SK-MEL-5 (cell line): ENCODE data around the gene PARVB. TPM values are rescaled to one million over a fixed set of nuclear protein-coding genes. Genes with fewer than 3 reads are reported as not detected.
A peak's percentile ranks its signal among the peaks of the same experiment; 100 is the strongest.

Experiments
- DNase-seq: peaks from one replicate; pipeline ENCODE4 v3.0.0-alpha.2; 2016; ENCODE audit warnings: low read depth, low spot score
- in situ Hi-C: cut with HindIII; loops from 2 replicates; pipeline ENCODE4 v1.10.0; 2016; ENCODE audit warnings: low sequenced_read_pairs, high pct_unique_total_duplicates, low pct_unique_long_range_greater_than_20kb
- total RNA-seq: library from RNA; depleted of rRNA; stranded (reverse); fragments of >200 nt; shearing (Covaris generic); gene quantifications from 2 replicates; pipeline ENCODE4 v1.2.3, GENCODE V29; 2014

The PARVB gene
- total RNA-seq, 1 experiment from 2014 or later = 164 TPM

GRCh38 chr22:44067901-44068300 is 43.8 kb downstream of the PARVB start:
- in situ Hi-C loops = no loop called here
- no peak for DNase-seq

GRCh38 chr22:44068422-44069191 is 44.5 kb downstream of the PARVB start:
- in situ Hi-C loops = no loop called here
- no peak for DNase-seq

- no peak for DNase-seq
- in situ Hi-C loops = no loop called here
Observed at GRCh38 chr22:44070029-44070428, 45.9 kb downstream of the PARVB start.

- DNase-seq = no peak
- in situ Hi-C loops = no loop called here
Observed at GRCh38 chr22:44071781-44072326, 47.8 kb downstream of the PARVB start.

GRCh38 chr22:44074337-44074984 is 50.4 kb downstream of the PARVB start:
- DNase-seq = no peak
- in situ Hi-C loops = no loop called here

- in situ Hi-C loops = loop anchor here (25.0 kb wide), 1 partner anchor 88 kb away; no protein-coding TSS in a partner anchor
- DNase-seq = no peak
Observed at GRCh38 chr22:44075022-44075421, 50.9 kb downstream of the PARVB start.

GRCh38 chr22:44075670-44076069 is 51.6 kb downstream of the PARVB start:
- in situ Hi-C loops = loop anchor here (25.0 kb wide), 1 partner anchor 88 kb away; no protein-coding TSS in a partner anchor
- no peak for DNase-seq

GRCh38 chr22:44076825-44077224 is 52.7 kb downstream of the PARVB start:
- DNase-seq = no peak
- in situ Hi-C loops = loop anchor here (25.0 kb wide), 1 partner anchor 90 kb away; no protein-coding TSS in a partner anchor

GRCh38 chr22:44080936-44081861 is 57.1 kb downstream of the PARVB start:
- in situ Hi-C loops = loop anchor here (25.0 kb wide), 1 partner anchor 94 kb away; no protein-coding TSS in a partner anchor

GRCh38 chr22:44082801-44083200 is 58.7 kb downstream of the PARVB start:
- in situ Hi-C loops = loop anchor here (25.0 kb wide), 1 partner anchor 96 kb away; no protein-coding TSS in a partner anchor
- DNase-seq = no peak

More at GRCh38 chr22:44080936-44081861, 57.1 kb downstream of the PARVB start:
- DNase-seq = peak; percentile 73

GRCh38 chr22:44084044-44084772 is 60.1 kb downstream of the PARVB start:
- in situ Hi-C loops = loop anchor here (25.0 kb wide), 1 partner anchor 97 kb away; no protein-coding TSS in a partner anchor
- DNase-seq = no peak

GRCh38 chr22:44085743-44086270 is 61.7 kb downstream of the PARVB start:
- in situ Hi-C loops = loop anchor here (25.0 kb wide), 1 partner anchor 99 kb away; no protein-coding TSS in a partner anchor
- DNase-seq = peak; percentile 94

GRCh38 chr22:44086271-44087088 is 62.4 kb downstream of the PARVB start:
- no peak for DNase-seq
- in situ Hi-C loops = loop anchor here (25.0 kb wide), 1 partner anchor 99 kb away; no protein-coding TSS in a partner anchor

- in situ Hi-C loops = loop anchor here (25.0 kb wide), 1 partner anchor 100 kb away; no protein-coding TSS in a partner anchor
- DNase-seq = no peak
Observed at GRCh38 chr22:44087089-44087430, 63.0 kb downstream of the PARVB start.

GRCh38 chr22:44088976-44089570 is 65.0 kb downstream of the PARVB start:
- in situ Hi-C loops = loop anchor here (25.0 kb wide), 1 partner anchor 102 kb away; no protein-coding TSS in a partner anchor
- DNase-seq = no peak
